HL-60/S4 (cell line): ENCODE measurements around the gene TECPR2.
"Not testable (repeated sequence)": the region's sequence is repeated elsewhere in the genome, so short reads cannot be mapped to it uniquely, and the experiment has no call there.

Source experiments
- in situ Hi-C: fragments of 300-500 bp; cut with MboI; formaldehyde crosslinking; loops from 2 replicates; pipeline ENCODE4 v1.14.3; 2022; ENCODE audit warnings: low sequenced_read_pairs

Gene TECPR2

GRCh38 chr14:102333390-102333789 lies 29.4 kb upstream of the TECPR2 start:
- in situ Hi-C loops: no loop called here

GRCh38 chr14:102333795-102334705 lies 28.7 kb upstream of the TECPR2 start:
- in situ Hi-C loops: no loop called here

GRCh38 chr14:102335163-102335562 lies 27.6 kb upstream of the TECPR2 start:
- in situ Hi-C loops: no loop called here

GRCh38 chr14:102338724-102339123 lies 24.0 kb upstream of the TECPR2 start:
- in situ Hi-C loops: no loop called here

GRCh38 chr14:102341566-102341965 lies 21.2 kb upstream of the TECPR2 start:
- in situ Hi-C loops: no loop called here

GRCh38 chr14:102342238-102342637 lies 20.5 kb upstream of the TECPR2 start:
- in situ Hi-C loops: no loop called here

GRCh38 chr14:102344084-102344483 lies 18.7 kb upstream of the TECPR2 start:
- in situ Hi-C loops: no loop called here

- in situ Hi-C loops: no loop called here
Measured at GRCh38 chr14:102344485-102344884, 18.3 kb upstream of the TECPR2 start.

GRCh38 chr14:102345232-102345631 lies 17.5 kb upstream of the TECPR2 start:
- in situ Hi-C loops: no loop called here

GRCh38 chr14:102346645-102347044 lies 16.1 kb upstream of the TECPR2 start:
- in situ Hi-C loops: no loop called here

- in situ Hi-C loops: no loop called here
Measured at GRCh38 chr14:102348376-102348775, 14.4 kb upstream of the TECPR2 start.

- in situ Hi-C loops: no loop called here
Measured at GRCh38 chr14:102351023-102351422, 11.7 kb upstream of the TECPR2 start.

GRCh38 chr14:102351593-102351992 lies 11.1 kb upstream of the TECPR2 start:
- in situ Hi-C loops: not testable (repeated sequence)

GRCh38 chr14:102352213-102352612 lies 10.5 kb upstream of the TECPR2 start:
- in situ Hi-C loops: no loop called here

- in situ Hi-C loops: no loop called here
Measured at GRCh38 chr14:102353126-102353619, 9.6 kb upstream of the TECPR2 start.

- in situ Hi-C loops: no loop called here
Measured at GRCh38 chr14:102356280-102356679, 6.5 kb upstream of the TECPR2 start.

- in situ Hi-C loops: no loop called here
Measured at GRCh38 chr14:102359341-102359740, 3.4 kb upstream of the TECPR2 start.

- in situ Hi-C loops: no loop called here
Measured at GRCh38 chr14:102360388-102360787, 2.4 kb upstream of the TECPR2 start.

- in situ Hi-C loops: no loop called here
Measured at GRCh38 chr14:102362084-102362483, 657 bp upstream of the TECPR2 start.

GRCh38 chr14:102363182-102363943 lies 622 bp downstream of the TECPR2 start:
- in situ Hi-C loops: no loop called here

GRCh38 chr14:102370305-102370809 lies 7.6 kb downstream of the TECPR2 start:
- in situ Hi-C loops: no loop called here

- in situ Hi-C loops: no loop called here
Measured at GRCh38 chr14:102371361-102371760, 8.6 kb downstream of the TECPR2 start.
